ENCODE measurements around the gene EFCAB6.

The EFCAB6 gene

DNA sequence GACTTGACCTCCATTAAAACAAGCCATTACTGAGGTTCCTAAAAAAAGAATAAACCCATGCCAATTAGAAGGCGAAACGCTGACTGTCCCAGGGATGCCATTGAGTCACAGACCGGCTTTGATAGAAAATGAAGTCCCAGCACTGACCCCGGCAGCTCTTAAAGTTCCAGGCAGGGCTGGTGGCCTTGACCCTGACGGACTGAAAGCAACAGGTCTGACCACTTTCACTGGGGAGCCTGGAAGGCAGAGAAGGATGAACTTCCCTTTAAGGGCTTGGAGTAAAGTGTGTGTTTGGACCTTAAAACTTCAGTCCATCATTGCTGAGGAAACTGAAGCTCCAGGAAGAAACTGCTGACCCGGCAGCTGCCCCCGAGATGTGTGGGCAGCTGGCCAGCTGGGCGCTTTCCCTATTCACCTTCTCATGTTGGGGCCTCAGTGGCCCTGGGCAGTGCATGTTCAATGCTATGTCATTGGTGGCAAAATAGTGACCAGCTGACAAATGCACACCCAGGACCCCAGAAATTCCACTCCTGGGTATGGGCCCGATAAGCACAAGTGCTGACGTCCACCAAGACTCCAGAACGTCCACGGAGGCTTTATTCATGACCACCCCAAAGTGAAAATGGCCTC is 18.9 kb upstream of the EFCAB6 start:
- no peak for DNase-seq (ENCODE audit: low read depth)

DNA sequence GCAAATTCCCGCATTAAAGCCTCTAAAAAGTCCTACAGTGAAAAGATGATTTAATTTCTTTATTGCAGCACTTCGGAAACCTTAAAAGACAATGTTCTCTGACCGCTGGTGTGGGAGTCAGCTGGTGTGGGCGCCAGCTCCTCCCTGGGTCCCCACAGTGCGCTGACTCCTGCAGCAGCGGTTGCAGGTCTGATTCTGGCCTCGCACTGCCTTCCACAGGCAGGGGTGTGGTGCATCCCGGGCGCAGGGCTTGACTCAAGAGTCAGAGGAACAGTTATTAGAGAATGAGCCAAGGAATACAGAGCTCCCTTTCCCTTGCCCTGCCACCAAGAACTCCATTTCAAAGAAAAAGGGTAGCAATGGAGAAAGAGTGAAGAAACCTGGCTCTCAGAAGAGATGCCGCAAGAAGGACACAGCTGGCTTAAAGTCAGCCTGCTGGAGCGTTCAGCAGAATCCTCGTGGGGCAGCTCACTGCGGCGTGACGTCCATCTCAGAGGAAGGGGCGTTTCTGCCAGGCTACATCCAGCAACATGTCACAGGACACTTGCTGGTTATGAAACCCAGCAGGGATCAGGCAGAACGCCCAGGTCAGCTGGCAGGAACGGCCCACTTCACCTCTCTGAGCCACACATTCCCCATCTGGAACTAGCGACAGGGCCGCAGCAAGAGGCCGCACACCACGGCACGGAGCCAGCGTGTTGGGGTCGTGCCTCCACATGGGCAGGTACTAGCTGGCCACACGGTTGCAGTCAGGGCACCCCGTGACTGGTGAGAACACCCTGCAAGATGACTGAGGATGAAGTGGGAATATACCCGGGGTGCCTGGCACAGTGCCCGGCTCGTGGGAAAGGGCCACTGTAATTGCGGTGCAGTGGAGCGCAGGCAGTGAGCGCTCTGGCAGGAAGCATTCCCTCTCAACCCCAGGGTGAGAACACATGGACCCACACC is 18.1 kb upstream of the EFCAB6 start:
- no peak for DNase-seq (ENCODE audit: low read depth)

DNA sequence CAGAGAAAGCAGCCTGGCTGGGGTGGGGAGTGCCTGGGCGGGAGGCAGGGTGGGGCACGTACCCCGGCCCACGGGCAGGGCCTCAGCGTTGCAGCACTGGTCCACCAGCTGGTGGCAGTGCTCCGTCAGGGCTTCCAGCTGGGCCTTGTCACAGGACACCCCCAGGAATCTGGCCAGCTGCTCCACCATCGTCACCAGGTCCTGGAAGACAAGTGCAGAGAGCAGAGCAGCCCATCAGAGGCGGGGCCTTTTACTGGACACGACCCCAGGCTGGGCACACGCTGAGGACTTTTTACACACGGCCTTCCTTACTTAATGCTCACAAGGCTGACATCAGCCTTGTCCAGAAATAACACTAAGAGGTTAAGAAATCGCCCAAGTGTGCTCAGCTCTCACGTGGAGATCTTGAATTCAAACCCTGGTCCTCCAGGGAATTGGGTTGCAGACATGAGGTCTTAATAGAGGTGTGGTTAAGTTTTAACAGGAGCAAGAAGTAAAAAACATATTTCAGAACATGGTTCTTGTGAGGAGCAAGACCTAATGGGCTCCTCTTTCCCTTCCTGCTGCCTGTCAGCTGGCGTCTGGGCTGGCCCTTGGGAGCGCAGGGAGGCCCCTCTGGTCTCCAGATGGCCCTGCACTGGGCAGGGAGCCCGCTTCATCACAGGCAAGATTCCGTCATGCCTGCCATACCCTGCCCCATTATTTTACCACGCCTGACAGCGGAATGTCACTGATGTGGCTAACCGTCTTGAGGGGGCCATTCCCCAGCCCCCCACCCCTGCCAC is 17.1 kb upstream of the EFCAB6 start:
- no peak for DNase-seq (ENCODE audit: low read depth)

DNA sequence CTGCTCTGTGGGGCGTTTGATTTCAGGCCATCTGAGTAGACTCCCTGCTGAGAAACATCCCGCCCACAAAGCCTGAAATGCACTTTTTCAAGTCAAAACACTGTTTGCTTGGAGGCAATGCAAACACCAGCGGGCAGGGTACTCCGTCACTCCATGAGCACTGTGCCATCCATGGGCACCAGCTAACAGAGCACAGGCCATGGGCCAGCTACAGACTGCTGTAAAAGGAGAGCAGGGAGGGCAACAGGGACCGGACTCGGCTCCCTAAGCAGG is 16.6 kb upstream of the EFCAB6 start:
- DNase-seq (ENCODE audit: low read depth) = no peak

DNA sequence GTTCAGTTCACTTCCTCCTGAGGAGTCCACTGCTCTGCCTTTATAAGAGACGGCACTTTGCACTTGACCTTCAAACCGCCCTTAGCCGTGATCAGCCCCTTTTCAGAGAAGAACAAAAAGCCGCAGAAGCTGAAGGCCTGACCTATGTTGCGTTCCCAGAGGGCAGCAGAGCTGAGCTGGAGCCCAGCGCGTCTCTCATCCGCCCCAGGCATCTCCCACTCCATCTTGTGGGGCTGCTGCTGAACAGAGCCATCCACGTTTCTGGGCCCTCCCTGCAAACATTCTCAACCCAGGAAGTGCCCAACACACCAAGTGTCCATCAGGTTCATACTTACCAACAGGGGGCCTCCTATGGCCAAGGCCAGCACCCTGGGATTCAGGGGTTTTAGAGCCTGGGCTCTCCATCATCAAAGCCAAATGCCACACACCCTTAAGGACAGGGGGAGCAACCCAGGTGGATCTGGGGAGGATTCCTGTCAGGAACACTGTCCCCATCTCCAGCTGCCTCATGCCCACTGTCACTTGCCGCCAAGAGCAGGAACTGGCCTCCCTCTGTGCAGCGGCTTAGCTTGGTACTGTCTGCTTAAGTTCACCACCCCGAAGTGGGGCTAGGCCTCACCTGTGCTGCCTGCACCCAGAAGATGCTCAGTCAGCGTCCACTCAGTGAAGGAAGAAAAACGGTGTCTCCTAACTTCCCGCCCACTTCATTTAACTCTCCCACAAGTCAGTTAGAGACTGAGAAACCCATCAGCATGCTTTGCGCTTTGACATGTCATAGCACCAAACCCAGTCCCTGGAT is 16.0 kb upstream of the EFCAB6 start:
- DNase-seq (ENCODE audit: low read depth) = no peak

DNA sequence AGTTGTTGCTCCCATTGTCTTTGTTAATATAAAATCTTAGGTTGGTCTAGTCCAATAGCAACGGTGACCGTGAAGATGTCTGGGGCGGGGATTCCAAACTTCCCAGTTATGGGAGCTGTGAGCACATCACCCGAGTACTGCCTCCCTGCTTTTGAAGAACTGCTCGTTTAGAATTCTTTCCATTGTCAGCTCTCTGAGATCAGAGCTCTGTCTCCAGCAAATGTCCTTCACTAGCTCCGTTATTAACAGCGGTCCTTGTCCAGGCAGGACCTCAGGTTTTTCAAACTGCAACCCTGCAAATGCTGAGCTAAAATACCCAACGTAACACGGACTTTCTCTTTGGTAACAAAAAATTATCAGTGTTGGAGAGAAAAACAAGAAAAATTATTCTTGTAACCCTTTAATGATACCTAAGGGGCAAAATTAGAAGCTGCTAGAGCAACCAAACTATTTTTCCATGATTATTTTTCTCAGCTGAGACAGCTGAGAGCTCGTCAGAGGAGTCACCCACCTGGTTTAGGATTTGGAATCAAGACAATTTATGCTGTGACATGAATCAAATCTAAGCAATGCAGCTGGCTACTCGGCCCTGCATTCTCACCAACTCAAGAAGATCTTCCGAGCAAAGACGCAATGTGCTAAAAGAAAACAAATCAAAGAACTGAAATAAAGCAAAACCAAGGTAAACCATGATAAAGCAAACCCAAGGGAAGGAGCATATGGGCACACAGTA is 15.1 kb upstream of the EFCAB6 start:
- no peak for DNase-seq (ENCODE audit: low read depth)

DNA sequence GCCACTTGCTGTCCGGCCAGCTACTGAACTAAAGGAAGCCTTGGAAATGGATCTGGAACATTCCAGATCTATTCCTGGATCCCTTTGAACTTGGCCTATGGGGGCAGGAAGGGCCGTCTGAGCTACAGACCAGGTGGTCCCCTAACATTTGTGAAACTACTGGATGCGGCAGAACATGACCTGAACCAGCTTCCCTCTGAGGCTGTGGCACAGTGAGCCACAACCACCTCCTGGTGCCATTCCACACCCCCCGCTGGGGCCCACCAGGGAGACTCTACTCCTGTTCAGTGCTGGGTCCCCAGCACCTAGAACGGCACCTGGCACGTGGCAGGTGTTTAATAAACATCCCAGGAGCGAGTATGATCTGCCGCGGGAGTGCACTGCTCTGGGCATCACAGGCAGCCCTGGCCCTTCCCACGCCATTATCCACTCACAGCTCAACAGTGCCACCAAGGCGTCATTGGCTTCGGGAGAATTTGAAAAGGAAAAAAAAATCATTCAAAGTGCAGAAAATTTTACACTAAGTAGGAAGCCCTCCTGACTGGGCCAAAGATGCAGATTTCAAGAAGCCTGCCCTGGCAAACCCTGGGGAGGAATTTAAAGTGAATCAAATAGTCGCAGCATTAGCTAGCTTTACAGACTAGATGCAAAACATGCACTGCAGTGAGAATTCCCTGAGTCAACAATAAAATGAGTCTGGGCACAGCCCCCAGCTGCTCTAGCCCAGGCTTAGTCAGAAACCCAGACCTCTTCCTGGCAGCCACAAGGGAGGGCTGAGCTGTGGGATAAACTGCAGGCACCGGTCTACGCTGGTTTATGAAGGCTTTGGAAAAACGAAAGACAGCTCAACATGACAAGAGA is 14.3 kb upstream of the EFCAB6 start:
- DNase-seq (ENCODE audit: low read depth) = peak; percentile 54

DNA sequence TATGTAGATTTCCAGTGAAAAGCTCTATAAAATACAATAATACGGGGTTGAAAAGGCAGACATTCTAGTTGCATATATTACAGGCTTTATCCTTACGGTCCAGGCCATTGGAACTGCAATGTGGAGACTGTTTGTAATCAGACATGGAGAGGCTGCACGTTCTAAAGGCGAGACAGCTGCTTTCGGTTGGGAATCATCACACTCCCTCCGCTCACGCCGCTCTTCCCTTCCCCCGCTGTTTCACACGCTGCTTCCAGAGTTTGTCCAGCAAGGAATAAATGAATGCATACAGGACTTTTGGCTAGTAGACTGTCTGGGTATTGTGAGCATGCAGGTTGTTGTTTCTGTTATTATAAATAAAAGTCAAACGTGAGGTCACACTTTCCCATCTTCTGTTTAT is 13.5 kb upstream of the EFCAB6 start:
- no peak for DNase-seq (ENCODE audit: low read depth)

DNA sequence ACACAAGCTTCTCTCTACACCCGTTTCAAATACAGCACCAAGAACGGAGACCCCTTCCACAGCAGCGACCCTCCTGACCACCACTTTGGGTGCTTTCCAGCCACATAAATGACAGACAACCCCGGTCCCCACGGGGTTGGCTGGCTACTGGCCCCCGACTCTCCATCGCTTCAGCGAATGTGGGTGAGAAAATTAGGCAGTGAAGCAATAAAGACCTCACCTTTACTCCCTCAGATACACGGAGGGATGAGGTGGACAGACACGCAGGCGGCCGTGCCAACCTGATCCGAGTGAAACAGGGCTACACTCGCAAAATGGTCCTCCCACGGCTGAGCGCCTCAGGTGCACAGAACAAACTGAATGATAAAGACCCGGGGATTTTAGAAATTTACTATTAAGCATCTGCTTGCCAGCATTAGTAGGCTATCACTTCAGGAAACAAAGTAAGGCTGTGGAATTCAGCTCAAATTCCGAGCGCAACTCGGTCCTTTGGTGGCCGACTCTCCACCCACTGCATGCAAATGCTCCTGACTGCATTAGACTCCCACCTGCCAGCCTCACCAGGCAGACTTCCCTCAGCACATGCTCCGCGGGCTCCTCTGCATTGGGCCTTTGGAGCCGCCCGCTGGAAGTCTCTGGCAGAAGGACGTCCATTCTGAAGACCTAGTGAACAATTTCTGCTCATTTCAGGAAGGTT is 12.8 kb upstream of the EFCAB6 start:
- no peak for DNase-seq (ENCODE audit: low read depth)

DNA sequence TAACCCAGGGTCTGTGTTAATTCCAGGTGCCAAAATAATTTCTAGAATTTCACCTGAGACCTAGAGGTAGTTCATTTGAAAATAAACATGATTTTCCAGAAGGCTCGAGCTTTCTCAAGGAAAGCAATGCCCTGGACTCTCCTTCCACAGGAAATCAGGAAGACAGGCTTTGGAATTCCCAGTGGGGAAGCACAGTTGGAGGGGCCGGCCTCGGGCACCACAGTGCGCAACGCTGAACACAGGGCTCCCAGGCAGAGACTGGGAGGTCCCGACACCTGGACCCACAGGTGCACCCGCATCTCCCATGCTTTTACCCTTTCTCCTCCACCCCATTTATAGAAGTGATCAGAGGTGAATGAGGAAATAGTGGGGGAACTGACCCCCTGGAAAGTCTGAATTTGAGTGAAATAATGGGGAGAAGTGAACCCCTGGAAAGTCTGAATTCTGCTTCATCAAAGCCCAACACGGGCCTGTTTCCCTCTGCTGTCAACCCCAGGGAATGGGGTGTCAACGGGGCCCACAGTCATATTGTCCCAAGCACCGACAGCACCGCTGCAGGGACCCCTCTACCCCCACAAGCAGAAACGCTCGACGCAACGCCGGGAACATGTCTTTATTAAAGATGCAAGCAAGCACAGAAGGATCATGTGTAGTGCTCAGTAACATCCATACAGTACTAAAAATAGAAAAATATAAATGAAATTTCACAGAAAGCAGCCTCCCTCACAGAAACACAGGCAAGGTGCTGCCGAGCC is 12.0 kb upstream of the EFCAB6 start:
- no peak for DNase-seq (ENCODE audit: low read depth)

DNA sequence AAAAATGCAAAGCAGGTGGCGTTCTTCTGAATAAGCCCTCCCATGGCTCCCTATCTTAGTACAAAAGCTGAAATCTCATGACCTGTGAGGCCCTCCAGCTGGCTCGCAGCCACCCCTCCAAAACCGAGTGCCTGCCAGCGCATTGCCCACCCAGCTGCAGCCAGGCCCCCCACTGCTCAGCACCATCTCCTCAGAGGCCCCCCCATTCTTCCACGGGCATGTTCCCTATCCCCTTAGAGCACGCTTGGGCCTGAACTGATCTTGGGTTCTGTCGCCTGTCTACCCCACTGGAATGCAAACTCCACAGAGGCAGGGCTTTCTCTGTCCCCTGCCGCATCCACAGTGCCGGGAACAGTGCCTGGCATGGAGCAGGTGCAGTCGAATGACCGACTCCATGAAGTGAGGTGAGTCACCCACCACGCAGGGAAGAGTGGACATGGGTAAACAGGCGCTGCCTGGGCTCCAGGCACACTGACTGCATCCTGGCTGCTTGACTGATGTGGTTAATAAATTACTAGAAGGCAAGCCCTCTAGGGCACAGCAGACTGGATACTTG is 11.3 kb upstream of the EFCAB6 start:
- no peak for DNase-seq (ENCODE audit: low read depth)

DNA sequence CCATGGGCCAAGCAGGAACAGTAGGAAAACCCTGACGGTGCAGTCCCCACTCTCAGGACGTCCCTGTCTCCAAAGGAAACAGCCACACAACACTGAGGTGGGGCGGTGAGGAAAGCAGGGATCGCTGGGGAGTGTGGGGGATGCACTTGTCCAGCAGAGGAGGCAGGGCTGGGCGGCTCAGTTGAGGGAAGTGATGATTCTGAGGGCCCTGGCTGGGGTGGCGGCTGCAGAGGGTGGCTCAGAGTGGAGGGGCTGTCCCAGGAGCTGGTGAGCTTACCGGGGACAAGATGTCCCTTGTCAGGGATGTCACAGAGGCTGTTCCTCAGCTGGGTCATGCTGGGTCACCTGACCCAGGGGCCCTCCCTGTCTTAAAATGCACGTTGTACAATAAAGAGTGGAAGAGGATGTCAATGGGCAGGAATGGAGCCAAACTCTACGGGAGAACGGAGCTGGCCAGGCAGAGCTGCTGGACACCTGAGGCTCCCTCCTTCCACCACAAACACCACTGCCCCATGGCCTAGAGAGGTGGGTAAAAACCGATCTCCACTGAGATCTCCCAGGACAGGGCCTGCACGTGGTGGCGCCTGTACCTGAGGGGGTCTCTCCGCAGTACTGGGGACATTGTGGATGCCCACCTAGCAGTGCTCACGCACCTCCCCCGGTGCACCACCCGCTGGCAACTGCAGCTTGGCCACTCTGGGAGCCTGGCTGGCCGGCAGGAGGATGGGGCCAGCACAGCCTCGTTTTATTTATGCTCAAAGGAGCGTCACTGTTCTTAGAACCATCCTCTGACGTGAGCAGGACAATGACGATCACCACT is 9.7 kb upstream of the EFCAB6 start:
- no peak for DNase-seq (ENCODE audit: low read depth)

DNA sequence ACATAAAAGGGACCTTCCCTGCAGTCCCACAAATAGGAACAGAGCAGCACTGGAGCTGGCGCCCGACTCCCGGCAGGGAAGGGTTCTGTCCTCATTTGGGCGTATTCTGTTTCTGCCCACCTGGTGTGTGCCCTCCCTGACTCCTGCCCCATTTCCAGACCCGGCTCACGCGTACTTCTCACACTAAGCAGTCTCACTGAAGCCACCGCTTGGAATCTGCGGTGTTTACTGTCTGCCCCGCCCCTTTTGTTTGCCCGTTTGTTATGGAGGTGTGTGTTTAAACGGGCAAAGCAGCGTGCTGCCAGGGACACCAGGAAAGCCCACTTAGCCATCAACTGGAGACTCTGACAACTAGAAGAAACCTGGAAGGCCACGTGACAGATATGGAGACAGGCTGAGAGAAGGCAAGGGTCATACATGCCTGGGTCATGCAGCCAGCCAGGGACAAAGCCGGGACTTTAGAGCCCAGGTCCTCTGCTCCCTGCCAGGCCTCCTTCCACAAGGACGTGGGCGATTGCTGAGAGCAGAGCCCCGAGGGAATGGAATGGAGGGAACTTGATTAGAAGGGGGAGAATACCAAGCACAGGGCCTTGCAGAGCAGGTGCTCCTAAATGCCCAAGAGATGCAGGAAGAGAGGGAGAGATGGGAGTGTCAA is 8.7 kb upstream of the EFCAB6 start:
- DNase-seq (ENCODE audit: low read depth) = no peak

DNA sequence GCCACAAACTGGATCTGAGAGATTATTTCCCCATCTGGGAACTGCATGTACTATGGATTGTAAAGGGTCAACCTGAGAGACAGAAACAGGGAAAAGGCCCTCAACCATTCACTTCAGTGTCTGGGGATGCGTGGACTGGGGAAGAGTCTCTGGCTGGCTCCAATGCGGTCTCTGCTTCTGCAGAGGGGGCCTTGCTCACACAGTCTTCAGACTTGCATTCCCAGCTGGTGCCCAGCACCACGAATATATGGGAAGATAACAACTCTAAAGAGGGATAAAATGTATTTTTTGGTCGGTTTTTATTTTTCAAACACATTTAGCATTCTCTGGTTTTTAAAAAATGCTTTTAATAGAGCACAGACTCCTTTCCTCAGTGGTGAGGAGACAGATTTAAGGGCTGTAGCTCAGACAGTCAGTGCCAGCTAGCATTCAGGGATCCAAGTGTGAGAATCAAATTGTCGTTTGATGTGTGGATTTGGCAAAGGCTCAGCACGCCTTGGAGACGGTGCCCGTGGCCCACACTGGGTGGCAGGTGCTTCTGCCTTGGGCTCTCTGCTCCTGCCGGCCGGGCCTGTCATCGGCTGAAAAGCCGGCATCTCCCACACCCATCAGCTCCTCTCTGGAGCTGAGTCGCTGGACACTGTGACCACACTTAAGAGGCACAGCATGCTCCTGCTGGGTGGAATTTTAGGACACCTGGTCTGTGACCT is 8.0 kb upstream of the EFCAB6 start:
- no peak for DNase-seq (ENCODE audit: low read depth)

DNA sequence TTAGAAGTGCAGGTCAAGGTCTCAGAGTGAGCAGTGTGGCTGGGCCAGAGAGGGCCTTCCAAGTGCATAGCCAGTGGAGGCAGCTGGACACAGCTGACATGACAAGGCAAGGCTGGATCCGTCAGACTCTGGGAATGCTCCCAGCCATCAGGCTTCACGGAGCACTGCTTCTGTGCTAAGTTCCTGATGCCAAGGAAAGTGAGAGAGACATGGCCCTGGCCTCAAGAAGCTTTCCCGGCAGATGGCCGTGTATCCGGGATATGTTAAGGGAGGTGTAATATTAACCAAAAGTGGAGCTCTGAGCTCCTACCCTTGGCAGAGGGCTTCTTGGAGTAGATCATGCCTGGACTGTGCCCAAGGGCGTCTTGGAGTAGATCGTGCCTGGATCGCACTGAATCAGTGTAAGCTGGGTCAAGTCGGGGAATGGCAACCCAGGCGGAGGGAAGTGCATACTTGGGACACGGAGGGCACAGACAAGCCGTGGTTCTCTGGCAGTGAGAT is 7.4 kb upstream of the EFCAB6 start:
- no peak for DNase-seq (ENCODE audit: low read depth)

DNA sequence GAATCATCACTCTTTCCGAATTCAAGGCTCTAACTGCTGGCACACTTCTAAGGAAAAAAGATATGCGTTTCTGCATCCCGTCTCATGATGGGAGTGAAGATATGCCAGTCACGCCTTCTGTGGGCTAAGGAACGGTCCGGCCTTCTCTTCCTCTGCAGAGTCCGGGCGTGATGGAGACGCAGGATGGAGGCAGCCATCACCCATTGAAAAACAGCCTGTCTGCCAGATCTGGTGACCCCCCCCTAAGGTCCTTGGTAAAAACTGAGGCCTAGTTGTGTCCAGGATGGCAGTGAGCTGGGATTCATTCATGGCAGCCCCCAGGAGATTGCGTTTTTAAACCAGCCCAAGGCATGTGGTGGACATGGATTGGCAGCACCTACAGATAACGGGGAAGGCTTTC is 6.9 kb upstream of the EFCAB6 start:
- no peak for DNase-seq (ENCODE audit: low read depth)

DNA sequence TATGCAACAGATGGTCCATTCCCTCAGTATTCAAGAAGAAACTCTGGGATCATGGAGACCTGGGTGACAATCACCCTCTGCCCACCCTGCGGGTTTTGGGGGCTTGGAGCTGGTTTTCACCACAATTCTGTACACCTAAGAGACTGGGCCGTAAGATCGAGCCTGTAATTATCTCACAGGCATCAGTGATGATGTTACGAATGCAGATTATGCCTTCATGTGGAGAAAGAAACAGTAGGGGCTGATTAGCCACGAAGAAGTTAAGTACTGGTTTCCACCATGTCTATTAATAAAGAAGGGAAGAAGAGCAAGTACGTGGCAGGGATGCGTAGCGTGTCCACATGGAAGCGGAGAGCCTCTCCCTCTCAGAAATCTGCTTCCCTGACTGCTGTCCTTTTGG is 5.3 kb upstream of the EFCAB6 start:
- DNase-seq (ENCODE audit: low read depth) = no peak

Measured in ELR (cell line).